ENCODE measurements around the gene FSIP2. TPM values are rescaled to one million over a fixed set of nuclear protein-coding genes. Genes with fewer than 3 reads are reported as not detected.

FSIP2 gene
- total and polyA plus RNA-seq, 2 of the 13 experiments (the other 11 are each of a cell fraction or from before 2014, with no cell fraction given), result 0.01 to 0.07 TPM

- TF ChIP-seq CHCHD3 (CRISPR knock-in tag; IDR thresholded peaks at IDR 0.05) (no peak), NCOA2 (CRISPR knock-in tag; IDR thresholded peaks at IDR 0.05) (peak; percentile 88), NONO (IDR thresholded peaks at IDR 0.05) (no peak), NONO (CRISPR knock-in tag; conservative IDR thresholded peaks at IDR 0.05) (peak; percentile 64; the same call in 1 of the 2 replicates), ZNF780A (CRISPR knock-in tag; IDR thresholded peaks at IDR 0.05) (0 out of 2 replicates have a peak, but pooled peaks have one; percentile 23), ELF1 (CRISPR knock-in tag; IDR thresholded peaks at IDR 0.05) (peak; percentile 27; the same call in 1 of the 2 replicates), ZNF776 (CRISPR knock-in tag; IDR thresholded peaks at IDR 0.05) (no peak), KLF16 (CRISPR knock-in tag; IDR thresholded peaks at IDR 0.05) (peak in 1 of 2 experiments; percentile 74; a peak in 1 of 4 replicates), NR2F6 (IDR thresholded peaks at IDR 0.05) (peak; percentile 65), NR2F6 (CRISPR knock-in tag; IDR thresholded peaks at IDR 0.05) (peak; percentile 67), ZXDC (CRISPR knock-in tag; IDR thresholded peaks at IDR 0.05) (no peak), FOXA3 (CRISPR knock-in tag; IDR thresholded peaks at IDR 0.05) (peak; percentile 98), SAP130 (CRISPR knock-in tag; IDR thresholded peaks at IDR 0.05; ENCODE audit: low read depth) (peak; percentile 67), HNF4A (CRISPR knock-in tag; IDR thresholded peaks at IDR 0.05) (peak; percentile 69; the same call in 1 of the 2 replicates), ZC3H4 (CRISPR knock-in tag; IDR thresholded peaks at IDR 0.05; ENCODE audit: borderline replicate concordance) (no peak), GABPA (IDR thresholded peaks at IDR 0.05; ENCODE audit: low read depth, low read length) (no peak), GABPA (CRISPR knock-in tag; IDR thresholded peaks at IDR 0.05; ENCODE audit: low read depth) (no peak), ZNF672 (CRISPR knock-in tag; IDR thresholded peaks at IDR 0.05) (no peak), JDP2 (CRISPR knock-in tag; IDR thresholded peaks at IDR 0.05; ENCODE audit: borderline replicate concordance) (peak; percentile 24; the same call in 1 of the 2 replicates), ZBTB46 (CRISPR knock-in tag; IDR thresholded peaks at IDR 0.05; ENCODE audit: borderline replicate concordance) (no peak), ZNF724P (CRISPR knock-in tag; IDR thresholded peaks at IDR 0.05; ENCODE audit: borderline replicate concordance) (no peak), TARDBP (CRISPR knock-in tag; IDR thresholded peaks at IDR 0.05) (peak; percentile 70; the same call in 1 of the 2 replicates), ZNF557 (CRISPR knock-in tag; IDR thresholded peaks at IDR 0.05) (0 out of 2 replicates have a peak, but pooled peaks have one; percentile 10), PHF5A (CRISPR knock-in tag; IDR thresholded peaks at IDR 0.05; ENCODE audit: low read depth, unreplicated experiment) (peak; percentile 52), HOXA7 (CRISPR knock-in tag; IDR thresholded peaks at IDR 0.05) (peak; percentile 49; the same call in 1 of the 2 replicates), ZFP37 (CRISPR knock-in tag; IDR thresholded peaks at IDR 0.05; ENCODE audit: borderline replicate concordance) (no peak), ATF4 (CRISPR knock-in tag; IDR thresholded peaks at IDR 0.05) (peak in 1 of 2 experiments; percentile 83; a peak in 2 of 4 replicates), MED1 (CRISPR knock-in tag; IDR thresholded peaks at IDR 0.05) (peak; percentile 65), RFX1 (IDR thresholded peaks at IDR 0.05) (no peak), MIER2 (CRISPR knock-in tag; IDR thresholded peaks at IDR 0.05) (peak; percentile 74), DNMT1 (CRISPR knock-in tag; IDR thresholded peaks at IDR 0.05) (no peak)
These were observed 75.1 kb downstream of the FSIP2 start (continued) for GRCh38 chr2:185813707-185814106.
